Posterior cingulate gyrus (tissue), 11 donors: Measurements from ENCODE around the gene CPS1.
A peak's percentile ranks its signal among the peaks of the same experiment; 100 is the strongest.

Source experiments
- DNase-seq, 10 donors: peaks; one replicate each; pipeline versions ENCODE4 v3.0.0 to v3.0.0-alpha.2; 2020 to 2021; ENCODE audit warnings: mixed read lengths in 3 of 10
- intact Hi-C: fragments of 100-400 bp; cut with DNase I; formaldehyde crosslinking; loops from one replicate; pipeline ENCODE4 v1.15.1; 2023

CPS1 gene

GRCh38 chr2:210663631-210664089 lies 107.3 kb downstream of the CPS1 start:
- intact Hi-C loops, result loop anchor here (10.0 kb wide), 1 partner anchor 371 kb away; no protein-coding TSS in a partner anchor
- peak in 1 of 10 donors; percentile 11 for DNase-seq

GRCh38 chr2:210667711-210668110 lies 111.3 kb downstream of the CPS1 start:
- DNase-seq, result no peak
- intact Hi-C loops, result loop anchor here (10.0 kb wide), 1 partner anchor 367 kb away; no protein-coding TSS in a partner anchor

- peak in 1 of 10 donors; percentile 9 for DNase-seq
- intact Hi-C loops, result no loop called here
Observed at GRCh38 chr2:210671065-210671464, 114.7 kb downstream of the CPS1 start.

- DNase-seq, result no peak
- intact Hi-C loops, result no loop called here
Observed at GRCh38 chr2:210673117-210673516, 116.7 kb downstream of the CPS1 start.

- no peak for DNase-seq
- intact Hi-C loops, result no loop called here
Observed at GRCh38 chr2:210676067-210676466, 119.7 kb downstream of the CPS1 start.

GRCh38 chr2:210681491-210681890 lies 125.1 kb downstream of the CPS1 start:
- intact Hi-C loops, result no loop called here
- DNase-seq, result no peak

- DNase-seq, result no peak
- intact Hi-C loops, result no loop called here
Observed at GRCh38 chr2:210686401-210686800, 130.0 kb downstream of the CPS1 start.

GRCh38 chr2:210687786-210688470 lies 131.5 kb downstream of the CPS1 start:
- intact Hi-C loops, result no loop called here

GRCh38 chr2:210707900-210708299 lies 151.5 kb downstream of the CPS1 start:
- no peak for DNase-seq

More at GRCh38 chr2:210687786-210688470, 131.5 kb downstream of the CPS1 start:
- DNase-seq, result no peak

GRCh38 chr2:210713122-210713521 lies 156.7 kb downstream of the CPS1 start:
- no peak for DNase-seq
- intact Hi-C loops, result no loop called here

More at GRCh38 chr2:210707900-210708299, 151.5 kb downstream of the CPS1 start:
- intact Hi-C loops, result no loop called here

GRCh38 chr2:210715560-210716082 lies 159.2 kb downstream of the CPS1 start:
- intact Hi-C loops, result no loop called here
- DNase-seq, result no peak

- DNase-seq, result no peak
- intact Hi-C loops, result no loop called here
Observed at GRCh38 chr2:210718503-210718902, 162.1 kb downstream of the CPS1 start.

GRCh38 chr2:210722092-210722491 lies 165.7 kb downstream of the CPS1 start:
- intact Hi-C loops, result no loop called here
- no peak for DNase-seq

- intact Hi-C loops, result no loop called here
- no peak for DNase-seq
Observed at GRCh38 chr2:210727549-210727948, 171.2 kb downstream of the CPS1 start.
